ENCODE data around the gene SH3D19. TPM values are rescaled to one million over a fixed set of nuclear protein-coding genes. Genes with fewer than 3 reads are reported as not detected.
"Not testable (repeated sequence)": the region's sequence is repeated elsewhere in the genome, so short reads cannot be mapped to it uniquely, and the experiment has no call there.

Gene SH3D19
- total and polyA plus RNA-seq, 2 experiments from 2014 or later: 16.2 to 18.3 TPM

DNA sequence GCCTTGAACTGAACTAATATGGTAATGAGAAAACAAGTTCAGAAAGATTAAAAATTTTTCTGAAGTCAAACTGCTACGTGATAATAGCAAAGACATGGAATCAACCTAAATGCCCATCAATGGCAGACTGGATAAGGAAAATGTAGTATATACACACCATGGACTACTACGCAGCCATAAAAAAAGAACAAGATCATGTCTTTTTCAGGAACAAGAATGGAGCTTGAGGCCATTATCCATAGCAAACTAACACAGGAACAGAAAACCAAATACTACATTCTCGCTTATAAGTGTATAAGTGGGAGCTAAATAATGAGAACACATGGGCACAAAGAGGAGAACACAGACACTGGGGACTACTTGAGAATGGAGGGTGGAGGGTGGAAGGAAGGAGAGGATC lies 230.3 kb downstream of the SH3D19 start:
- Histone ChIP-seq H3K36me3 (no peaks in the 10 kb centered on the region), H3K9me3 (ENCODE audit: low read depth) (no peaks in the 10 kb centered on the region), H3K4me1 (ENCODE audit: low read depth) (no peaks in the 10 kb centered on the region), H3K27me3 (no peaks in the 10 kb centered on the region), H3K27ac (no peak overlapping the region), H3K4me3 (no peak overlapping the region)
- TF ChIP-seq, protein P1, sequence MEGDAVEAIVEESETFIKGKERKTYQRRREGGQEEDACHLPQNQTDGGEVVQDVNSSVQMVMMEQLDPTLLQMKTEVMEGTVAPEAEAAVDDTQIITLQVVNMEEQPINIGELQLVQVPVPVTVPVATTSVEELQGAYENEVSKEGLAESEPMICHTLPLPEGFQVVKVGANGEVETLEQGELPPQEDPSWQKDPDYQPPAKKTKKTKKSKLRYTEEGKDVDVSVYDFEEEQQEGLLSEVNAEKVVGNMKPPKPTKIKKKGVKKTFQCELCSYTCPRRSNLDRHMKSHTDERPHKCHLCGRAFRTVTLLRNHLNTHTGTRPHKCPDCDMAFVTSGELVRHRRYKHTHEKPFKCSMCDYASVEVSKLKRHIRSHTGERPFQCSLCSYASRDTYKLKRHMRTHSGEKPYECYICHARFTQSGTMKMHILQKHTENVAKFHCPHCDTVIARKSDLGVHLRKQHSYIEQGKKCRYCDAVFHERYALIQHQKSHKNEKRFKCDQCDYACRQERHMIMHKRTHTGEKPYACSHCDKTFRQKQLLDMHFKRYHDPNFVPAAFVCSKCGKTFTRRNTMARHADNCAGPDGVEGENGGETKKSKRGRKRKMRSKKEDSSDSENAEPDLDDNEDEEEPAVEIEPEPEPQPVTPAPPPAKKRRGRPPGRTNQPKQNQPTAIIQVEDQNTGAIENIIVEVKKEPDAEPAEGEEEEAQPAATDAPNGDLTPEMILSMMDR (IDR thresholded peaks at IDR 0.05; ENCODE audit: low read depth, low read length): no peak
- DNase-seq (ENCODE audit: low read depth in 1 of 2, low spot score in 1 of 2): no peak

DNA sequence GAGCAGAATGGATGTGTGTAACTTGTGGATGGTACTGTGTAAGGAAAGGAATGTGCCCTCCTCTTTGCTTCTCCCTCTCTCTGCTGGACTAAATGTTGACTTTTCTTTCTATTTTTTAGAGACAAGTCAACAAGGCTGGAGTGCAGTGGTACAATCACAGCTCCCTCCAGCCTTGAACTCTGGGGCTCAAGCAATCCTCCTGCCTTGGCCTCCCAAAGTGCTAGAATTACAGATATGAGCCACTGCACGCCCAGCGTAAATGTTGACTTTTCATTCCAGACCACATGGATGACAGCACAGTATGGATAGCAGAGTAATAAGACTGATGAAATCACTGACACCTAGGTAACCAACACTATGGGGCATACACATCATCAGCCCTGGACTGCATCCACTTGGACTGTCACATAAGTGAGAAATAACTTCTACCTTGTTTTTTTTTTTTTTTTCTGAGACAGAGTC lies 231.1 kb downstream of the SH3D19 start:
- DNase-seq (ENCODE audit: low read depth in 1 of 2, low spot score in 1 of 2): no peak
- Histone ChIP-seq H3K9me3 (ENCODE audit: low read depth) (no peaks in the 10 kb centered on the region), H3K4me3 (no peak overlapping the region), H3K27ac (no peak overlapping the region), H3K27me3 (no peaks in the 10 kb centered on the region), H3K36me3 (no peaks in the 10 kb centered on the region), H3K4me1 (ENCODE audit: low read depth) (no peaks in the 10 kb centered on the region)
- TF ChIP-seq, protein P1 (IDR thresholded peaks at IDR 0.05; ENCODE audit: low read depth, low read length): no peak

DNA sequence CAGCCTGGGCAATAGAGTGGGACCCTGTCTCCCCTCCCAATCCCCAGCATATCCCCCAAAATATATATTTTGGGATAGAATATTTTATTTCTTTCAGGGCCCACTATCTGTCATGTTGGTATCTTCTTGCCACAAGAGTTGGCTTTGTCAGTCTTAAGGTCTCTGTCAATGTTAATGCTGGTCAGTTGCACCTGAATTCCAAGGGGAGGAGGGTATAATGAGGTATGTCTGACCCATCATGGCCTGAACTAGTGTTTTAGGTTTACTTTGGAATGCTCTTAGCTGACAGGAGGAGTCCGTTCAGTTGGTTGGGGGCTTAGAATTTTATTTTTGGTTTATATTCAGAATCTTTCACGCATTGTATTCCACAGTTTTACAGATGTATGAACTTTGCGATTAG lies 232.2 kb downstream of the SH3D19 start:
- no peak overlapping the region for H3K4me3 ChIP-seq
- no peaks in the 10 kb centered on the region for H3K4me1 ChIP-seq (ENCODE audit: low read depth)
- TF ChIP-seq, protein P1 (IDR thresholded peaks at IDR 0.05; ENCODE audit: low read depth, low read length): no peak
- H3K27me3 ChIP-seq: no peaks in the 10 kb centered on the region
- no peak overlapping the region for H3K27ac ChIP-seq
- no peaks in the 10 kb centered on the region for H3K36me3 ChIP-seq
- no peak for DNase-seq (ENCODE audit: low read depth in 1 of 2, low spot score in 1 of 2)
- H3K9me3 ChIP-seq (ENCODE audit: low read depth): no peaks in the 10 kb centered on the region

DNA sequence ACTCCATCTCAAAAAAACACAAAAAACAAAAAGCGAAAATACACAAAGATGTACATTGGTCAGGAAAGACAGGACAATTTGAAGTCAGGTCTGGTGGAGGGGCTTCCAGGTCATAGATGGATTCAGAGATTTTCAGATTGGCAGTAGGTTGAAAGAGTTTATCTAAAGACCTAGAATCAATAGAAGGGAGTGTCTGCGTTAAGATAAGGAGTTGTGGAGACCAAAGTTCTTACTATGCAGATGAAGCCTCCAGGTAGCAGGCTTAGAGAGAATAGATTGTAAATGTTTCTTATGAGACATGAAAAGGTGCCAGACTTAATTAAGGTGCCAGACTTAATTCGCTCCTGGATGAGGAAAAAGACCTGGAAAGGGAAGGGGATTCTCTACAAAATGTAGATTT lies 232.9 kb downstream of the SH3D19 start:
- H3K4me3 ChIP-seq: no peak overlapping the region
- no peaks in the 10 kb centered on the region for H3K36me3 ChIP-seq
- no peaks in the 10 kb centered on the region for H3K27me3 ChIP-seq
- DNase-seq (ENCODE audit: low read depth in 1 of 2, low spot score in 1 of 2): no peak
- H3K27ac ChIP-seq: no peak overlapping the region
- H3K4me1 ChIP-seq (ENCODE audit: low read depth): no peaks in the 10 kb centered on the region
- TF ChIP-seq, protein P1 (IDR thresholded peaks at IDR 0.05; ENCODE audit: low read depth, low read length): no peak
- H3K9me3 ChIP-seq (ENCODE audit: low read depth): no peaks in the 10 kb centered on the region

DNA sequence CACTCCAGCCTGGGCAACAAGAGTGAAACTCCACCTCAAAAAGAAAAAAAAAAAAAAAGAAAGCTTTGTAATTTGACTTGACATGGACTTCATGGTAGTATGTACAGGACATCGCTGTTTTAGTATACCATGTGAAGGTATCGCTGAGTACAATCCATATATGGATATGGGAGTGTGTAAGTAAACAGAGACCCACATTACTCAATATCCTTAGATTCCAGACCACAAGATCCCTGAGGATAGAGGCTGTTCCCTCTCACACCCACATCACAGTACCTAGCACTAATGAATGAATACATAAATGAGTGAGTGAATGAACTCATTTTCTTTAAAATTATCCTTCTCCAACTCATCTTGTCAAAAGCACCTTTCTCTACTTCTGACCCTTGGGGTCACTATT lies 234.4 kb downstream of the SH3D19 start:
- Histone ChIP-seq H3K36me3 (no peaks in the 10 kb centered on the region), H3K4me3 (no peak overlapping the region), H3K9me3 (ENCODE audit: low read depth) (no peaks in the 10 kb centered on the region), H3K27me3 (no peaks in the 10 kb centered on the region), H3K27ac (no peak overlapping the region), H3K4me1 (ENCODE audit: low read depth) (no peaks in the 10 kb centered on the region)
- no peak for DNase-seq (ENCODE audit: low read depth in 1 of 2, low spot score in 1 of 2)
- TF ChIP-seq, protein P1 (IDR thresholded peaks at IDR 0.05; ENCODE audit: low read depth, low read length): no peak

DNA sequence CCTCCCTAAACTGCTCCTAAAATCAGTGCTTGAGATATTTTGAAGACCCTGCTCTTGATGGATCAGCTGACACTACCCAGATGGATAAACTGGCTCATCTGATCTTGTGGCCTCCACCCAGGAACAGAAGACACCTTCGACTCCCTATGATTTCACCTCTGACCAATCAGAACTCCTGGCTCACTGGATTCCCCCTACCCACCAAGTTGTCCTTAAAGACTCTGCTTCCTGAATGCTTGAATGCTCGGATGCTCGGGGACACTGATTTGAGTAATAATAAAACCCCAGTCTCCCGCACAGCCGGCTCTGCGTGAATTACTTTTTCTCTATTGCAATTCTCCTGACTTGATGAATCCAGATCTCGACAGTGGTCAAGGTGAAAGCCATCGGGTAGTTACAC lies 237.9 kb downstream of the SH3D19 start:
- Histone ChIP-seq H3K9me3 (ENCODE audit: low read depth) (no peaks in the 10 kb centered on the region), H3K4me1 (ENCODE audit: low read depth) (no peaks in the 10 kb centered on the region), H3K36me3 (no peaks in the 10 kb centered on the region), H3K4me3 (no peak overlapping the region), H3K27me3 (no peaks in the 10 kb centered on the region), H3K27ac (no peak overlapping the region)
- TF ChIP-seq, protein P1 (IDR thresholded peaks at IDR 0.05; ENCODE audit: low read depth, low read length): no peak
- DNase-seq (ENCODE audit: low read depth in 1 of 2, low spot score in 1 of 2): no peak

DNA sequence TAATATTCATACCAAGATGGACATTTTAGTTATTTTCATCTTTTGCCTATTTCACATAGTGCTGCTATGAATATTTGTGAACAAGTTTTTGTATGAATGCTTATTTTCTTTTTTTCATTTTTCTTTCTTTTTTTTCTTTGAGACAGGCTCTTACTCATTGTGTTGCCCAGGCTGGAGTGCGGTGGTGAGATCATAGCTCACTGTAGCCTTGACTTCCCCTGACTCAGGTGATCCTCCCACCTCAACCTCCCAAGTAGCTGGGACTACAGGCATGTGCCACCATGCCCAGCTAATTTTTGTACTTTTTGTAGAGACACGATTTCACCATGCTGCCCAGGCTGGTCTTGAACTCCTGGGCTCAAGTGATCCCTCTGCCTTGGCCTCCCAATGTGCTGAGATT lies 247.4 kb downstream of the SH3D19 start:
- H3K27ac ChIP-seq; H3K9me3 ChIP-seq (ENCODE audit: low read depth); H3K4me1 ChIP-seq (ENCODE audit: low read depth); H3K4me3 ChIP-seq; H3K36me3 ChIP-seq; DNase-seq (ENCODE audit: low read depth in 1 of 2, low spot score in 1 of 2); H3K27me3 ChIP-seq: not testable (repeated sequence)

All from cardiac muscle cell (in vitro differentiated cells and primary cell).